Naive thymus-derived CD4-positive, alpha-beta T cell (primary cell): Measurements from ENCODE around the gene LIN9. TPM values are rescaled to one million over a fixed set of nuclear protein-coding genes. Genes with fewer than 3 reads are reported as not detected.
"Not testable (repeated sequence)": the region's sequence is repeated elsewhere in the genome, so short reads cannot be mapped to it uniquely, and the experiment has no call there.

Source experiments
- ATAC-seq: fragments of 150-1000 bp; cut with Tn5 transposase; 2 replicates; pipeline ENCODE4 v1.10.0; 2021; ENCODE audit warnings: mild to moderate bottlenecking, moderate library complexity
- CTCF ChIA-PET: fragments of 350-600 bp; sonication (Branson Sonifier 250); formaldehyde crosslinking; loops from one replicate; lab custom pipeline; 2021; ENCODE audit warnings: antibody characterized with exemption; lab: Charles Lee
- POLR2A ChIA-PET: fragments of 350-600 bp; sonication (Branson Sonifier 250); formaldehyde crosslinking; loops from one replicate; lab custom pipeline; 2021; ENCODE audit warnings: antibody characterized with exemption, inconsistent platforms; lab: Charles Lee
- DNase-seq, 9 donors: peaks; one replicate each; pipeline versions ENCODE4 v3.0.0 to v3.0.0-alpha.2; 2020 to 2022; ENCODE audit warnings: mixed read lengths in 1 of 9
- H3K27ac ChIP-seq: one replicate; pipeline ENCODE4 v1.7.0; 2013; ENCODE audit warnings: mild to moderate bottlenecking, low read depth, low read length, moderate library complexity
- H3K27me3 ChIP-seq, 2 donors: one replicate each; pipeline ENCODE4 v1.7.0; 2013; ENCODE audit warnings: low read length in 2 of 2, mild to moderate bottlenecking in 2 of 2, moderate library complexity in 2 of 2; ENCODE audit not compliant: control insufficient read depth in 2 of 2, insufficient read depth in 2 of 2
- H3K36me3 ChIP-seq, 3 experiments: 1 replicate in 2 of 3; 2 replicates in 1 of 3; pipeline ENCODE4 v1.7.0; 2013; ENCODE audit warnings: low read length in 3 of 3, mild to moderate bottlenecking in 3 of 3, moderate library complexity in 1 of 3; ENCODE audit not compliant: insufficient read depth in 3 of 3, control insufficient read depth in 2 of 3
- H3K4me1 ChIP-seq, 2 donors: one replicate each; pipeline ENCODE4 v1.7.0; 2013; ENCODE audit warnings: low read length in 2 of 2, mild to moderate bottlenecking in 2 of 2, moderate library complexity in 1 of 2; ENCODE audit not compliant: control insufficient read depth in 2 of 2, insufficient read depth in 2 of 2
- H3K4me3 ChIP-seq: 2 replicates; pipeline ENCODE4 v1.7.0; 2013; ENCODE audit warnings: mild to moderate bottlenecking, low read length
- H3K9me3 ChIP-seq, 3 experiments: 1 replicate in 2 of 3; 2 replicates in 1 of 3; pipeline ENCODE4 v1.7.0; 2013; ENCODE audit warnings: low read length in 3 of 3; ENCODE audit not compliant: control insufficient read depth in 2 of 3
- H3K27ac Mint-ChIP-seq, 9 donors: one replicate each; pipeline ENCODE4 v1.8.0; 2020 to 2022; ENCODE audit warnings: mixed read lengths in 9 of 9, mild to moderate bottlenecking in 8 of 9, moderate library complexity in 5 of 9, inconsistent platforms in 2 of 9
- H3K27me3 Mint-ChIP-seq, 5 donors: one replicate each; pipeline ENCODE4 v1.8.0; 2021 to 2022; ENCODE audit warnings: mixed read lengths in 5 of 5, mild to moderate bottlenecking in 1 of 5
- H3K36me3 Mint-ChIP-seq, 5 donors: one replicate each; pipeline ENCODE4 v1.8.0; 2020 to 2022; ENCODE audit warnings: mixed read lengths in 5 of 5, mild to moderate bottlenecking in 3 of 5, inconsistent platforms in 1 of 5
- H3K4me1 Mint-ChIP-seq, 7 donors: one replicate each; pipeline ENCODE4 v1.8.0; 2020 to 2022; ENCODE audit warnings: mixed read lengths in 7 of 7, mild to moderate bottlenecking in 3 of 7, inconsistent platforms in 1 of 7
- H3K4me3 Mint-ChIP-seq, 10 donors: one replicate each; pipeline ENCODE4 v1.8.0; 2020 to 2022; ENCODE audit warnings: mild to moderate bottlenecking in 10 of 10, mixed read lengths in 10 of 10, moderate library complexity in 6 of 10, inconsistent platforms in 2 of 10
- H3K9me3 Mint-ChIP-seq, 11 donors: one replicate each; pipeline ENCODE4 v1.8.0; 2020 to 2022; ENCODE audit warnings: mixed read lengths in 11 of 11, mild to moderate bottlenecking in 4 of 11, inconsistent platforms in 1 of 11, moderate library complexity in 1 of 11
- intact Hi-C, 2 donors: fragments of 100-400 bp; cut with micrococcal nuclease; formaldehyde crosslinking; loops; one replicate each; pipeline ENCODE4 v1.15.1; 2023
- polyA plus RNA-seq, 2 donors: library from polyadenylated mRNA; unstranded; fragments of 300-500 nt; fragmentation: Illumina TruSeq; gene quantifications; one replicate each; pipeline ENCODE4 v1.2.3, GENCODE V29; 2021
- total RNA-seq, 6 experiments: library from RNA in 5 of 6; stranded (reverse) in 5 of 6; gene quantifications; 1 replicate in 5 of 6; 2 replicates in 1 of 6; pipeline ENCODE4 v1.2.3 and lab custom pipeline; 2021 to 2026

Gene LIN9
- total and polyA plus RNA-seq, 7 experiments from 2014 or later = 2.0 to 8.0 (median 5.0) TPM

GRCh38 chr1:226202666-226203065 is 106.3 kb downstream of the LIN9 start:
- H3K27me3 ChIP-seq, POLR2A ChIA-PET, H3K36me3 Mint-ChIP-seq, H3K9me3 ChIP-seq, H3K4me1 Mint-ChIP-seq, H3K36me3 ChIP-seq, H3K4me3 Mint-ChIP-seq, H3K4me3 ChIP-seq, H3K27ac Mint-ChIP-seq, H3K9me3 Mint-ChIP-seq, H3K27ac ChIP-seq, ATAC-seq, DNase-seq, H3K4me1 ChIP-seq: not testable (repeated sequence)
- intact Hi-C loops = loop anchor here in 1 of 2 donors (2.0 kb wide), 1 partner anchor 130 kb away; no protein-coding TSS in a partner anchor
- CTCF ChIA-PET = interaction anchor here (0.6 to 6.4 kb wide), 2 partner anchors 78 to 97 kb away, joined by 5 to 89 read pairs; no protein-coding TSS in a partner anchor
- peaks cover 0 to 21% (median 4%) of the 10 kb centered on the region in 5 donors for H3K27me3 Mint-ChIP-seq

GRCh38 chr1:226202246-226202645 is 106.7 kb downstream of the LIN9 start:
- no peak for ATAC-seq
- Mint-ChIP-seq H3K4me1 (peaks cover 0 to 3% (median 0%) of the 10 kb centered on the region in 7 donors), H3K4me3 (no peak overlapping the region), H3K9me3 (peaks cover 0 to 2% (median 0%) of the 10 kb centered on the region in 11 donors), H3K36me3 (no peaks in the 10 kb centered on the region), H3K27ac (no peak overlapping the region), H3K27me3 (peaks cover 0 to 21% (median 4%) of the 10 kb centered on the region in 5 donors)
- no peak for DNase-seq
- Histone ChIP-seq H3K36me3 (no peaks in the 10 kb centered on the region), H3K27me3 (no peaks in the 10 kb centered on the region), H3K4me3 (no peak overlapping the region), H3K4me1 (no peaks in the 10 kb centered on the region), H3K27ac (no peak overlapping the region), H3K9me3 (no peaks in the 10 kb centered on the region)
- intact Hi-C loops = loop anchor here in 1 of 2 donors (2.0 kb wide), 1 partner anchor 131 kb away; no protein-coding TSS in a partner anchor
- ChIA-PET POLR2A (no interaction called here), CTCF (interaction anchor here (6.4 kb wide), 1 partner anchor 78 kb away, joined by 89 read pairs; no protein-coding TSS in a partner anchor)

GRCh38 chr1:226201029-226201593 is 107.9 kb downstream of the LIN9 start:
- ATAC-seq (no peak), DNase-seq (no peak)
- Histone ChIP-seq H3K9me3 (no peaks in the 10 kb centered on the region), H3K4me3 (no peak overlapping the region), H3K27me3 (no peaks in the 10 kb centered on the region), H3K4me1 (no peaks in the 10 kb centered on the region), H3K27ac (no peak overlapping the region), H3K36me3 (no peaks in the 10 kb centered on the region)
- no peak overlapping the region for H3K27ac Mint-ChIP-seq
- H3K27me3 Mint-ChIP-seq = peaks cover 0 to 18% (median 4%) of the 10 kb centered on the region in 5 donors
- ChIA-PET POLR2A (interaction anchor here (0.8 kb wide), 1 partner anchor 12 kb away, joined by 3 read pairs; no protein-coding TSS in a partner anchor), CTCF (interaction anchor here (6.4 kb wide), 1 partner anchor 77 kb away, joined by 89 read pairs; no protein-coding TSS in a partner anchor)
- peaks cover 0 to 5% (median 0%) of the 10 kb centered on the region in 7 donors for H3K4me1 Mint-ChIP-seq
- intact Hi-C loops = loop anchor here in 1 of 2 donors (1.0 kb wide), 1 partner anchor 132 kb away; no protein-coding TSS in a partner anchor
- H3K4me3 Mint-ChIP-seq = no peak overlapping the region
- H3K36me3 Mint-ChIP-seq = no peaks in the 10 kb centered on the region
- peaks cover 0 to 2% (median 0%) of the 10 kb centered on the region in 11 donors for H3K9me3 Mint-ChIP-seq

GRCh38 chr1:226199971-226200370 is 109.0 kb downstream of the LIN9 start:
- H3K4me3 Mint-ChIP-seq = no peak overlapping the region
- Histone ChIP-seq H3K36me3 (no peaks in the 10 kb centered on the region), H3K9me3 (no peaks in the 10 kb centered on the region), H3K4me1 (no peaks in the 10 kb centered on the region), H3K4me3 (no peak overlapping the region), H3K27me3 (no peaks in the 10 kb centered on the region), H3K27ac (no peak overlapping the region)
- peaks cover 0 to 22% (median 5%) of the 10 kb centered on the region in 5 donors for H3K27me3 Mint-ChIP-seq
- H3K27ac Mint-ChIP-seq = no peak overlapping the region
- CTCF ChIA-PET = interaction anchor here (1.0 to 6.4 kb wide), 2 partner anchors 50 to 76 kb away, joined by 4 to 89 read pairs; no protein-coding TSS in a partner anchor
- peaks cover 0 to 2% (median 0%) of the 10 kb centered on the region in 11 donors for H3K9me3 Mint-ChIP-seq
- H3K4me1 Mint-ChIP-seq = peaks cover 0 to 5% (median 0%) of the 10 kb centered on the region in 7 donors
- POLR2A ChIA-PET = no interaction called here
- ATAC-seq (no peak), DNase-seq (no peak)
- no peaks in the 10 kb centered on the region for H3K36me3 Mint-ChIP-seq
- intact Hi-C loops = no loop called here

- intact Hi-C loops = no loop called here
- ChIA-PET POLR2A (no interaction called here), CTCF (interaction anchor here (0.6 to 3.4 kb wide), 3 partner anchors 11 to 220 kb away, joined by 3 to 21 read pairs (median 5); no protein-coding TSS in a partner anchor)
- Mint-ChIP-seq H3K36me3 (no peaks in the 10 kb centered on the region), H3K27ac (peak overlapping the region in 1 of 9 donors; percentile 52), H3K4me3 (no peak overlapping the region), H3K27me3 (peaks cover 0 to 10% (median 0%) of the 10 kb centered on the region in 5 donors), H3K9me3 (no peaks in the 10 kb centered on the region), H3K4me1 (peaks cover 0 to 5% (median 0%) of the 10 kb centered on the region in 7 donors)
- DNase-seq (no peak), ATAC-seq (no peak)
- H3K36me3 ChIP-seq = no peaks in the 10 kb centered on the region
- no peak overlapping the region for H3K27ac ChIP-seq
- no peak overlapping the region for H3K4me3 ChIP-seq
- no peaks in the 10 kb centered on the region for H3K9me3 ChIP-seq
- H3K4me1 ChIP-seq = no peaks in the 10 kb centered on the region
- no peaks in the 10 kb centered on the region for H3K27me3 ChIP-seq
Measured at GRCh38 chr1:226195144-226195543, 113.8 kb downstream of the LIN9 start.

GRCh38 chr1:226187380-226187779 is 121.6 kb downstream of the LIN9 start:
- H3K4me3 ChIP-seq = peak overlapping the region; percentile 97
- CTCF ChIA-PET = interaction anchor here (0.7 kb wide), 1 partner anchor 10 kb away, joined by 3 read pairs; no protein-coding TSS in a partner anchor
- no peaks in the 10 kb centered on the region for H3K27me3 Mint-ChIP-seq
- H3K4me1 ChIP-seq = peaks cover 22 to 25% of the 10 kb centered on the region in 2 donors
- intact Hi-C loops = loop anchor here (2.0 to 10.0 kb wide), 8 partner anchors 63 to 760 kb away; partner anchors contain the start of genes LBR (in 1 of the 2), LIN9 (in 1 of the 2), PARP1 (in 1 of the 2) and PYCR2 (in 1 of the 2)
- H3K36me3 ChIP-seq = no peaks in the 10 kb centered on the region
- POLR2A ChIA-PET = interaction anchor here (0.5 to 1.0 kb wide), 4 partner anchors 9 to 409 kb away, joined by 3 to 5 read pairs (median 3); partner anchors contain the start of gene SDE2
- H3K9me3 ChIP-seq = no peaks in the 10 kb centered on the region
- DNase-seq (peak in 1 of 9 donors; percentile 1), ATAC-seq (no peak)
- peak overlapping the region; percentile 84 for H3K27ac ChIP-seq
- peaks cover 21 to 34% (median 26%) of the 10 kb centered on the region in 7 donors for H3K4me1 Mint-ChIP-seq
- H3K27me3 ChIP-seq = no peaks in the 10 kb centered on the region
- H3K4me3 Mint-ChIP-seq = peak overlapping the region; percentile 83 to 96 (median 92)
- H3K36me3 Mint-ChIP-seq = peaks cover 0 to 7% (median 6%) of the 10 kb centered on the region in 5 donors
- H3K27ac Mint-ChIP-seq = peak overlapping the region in 8 of 9 donors; percentile 81 to 96 (median 92)
- H3K9me3 Mint-ChIP-seq = no peaks in the 10 kb centered on the region
